RWPE1 (cell line): Measurements from ENCODE around the gene PECR.

Source experiments
- CTCF ChIA-PET: fragments of 350-600 bp; sonication (Branson Sonifier 250); formaldehyde crosslinking; extraction: SDS; loops from one replicate; lab custom pipeline; 2021; lab: Yijun Ruan, JAX
- POLR2A ChIA-PET: fragments of 400-600 bp; formaldehyde crosslinking; extraction: SDS; loops from one replicate; lab custom pipeline; 2020; ENCODE audit warnings: antibody characterized with exemption; ENCODE audit not compliant: low non-redundant PET; lab: Yijun Ruan, JAX
- DNase-seq: peaks from one replicate; pipeline ENCODE4 v3.0.0; 2012; ENCODE audit warnings: low spot score
- H3K27ac ChIP-seq: fragments of 450-650 bp; 2 replicates; pipeline ENCODE4 v1.5.1; 2017
- TF ChIP-seq, protein P1 (sequence below): fragments of 450-650 bp; conservative IDR thresholded peaks from 2 replicates; pipeline ENCODE4 v1.5.1; 2017; ENCODE audit warnings: low read depth, mild to moderate bottlenecking

PECR gene

GRCh38 chr2:216047397-216047796, 34.2 kb downstream of the PECR start:
- CTCF ChIA-PET = interaction anchor here (2.0 kb wide), 1 partner anchor 13 kb away, joined by 7 read pairs; no protein-coding TSS in a partner anchor
- no peak for DNase-seq
- TF ChIP-seq, protein P1, sequence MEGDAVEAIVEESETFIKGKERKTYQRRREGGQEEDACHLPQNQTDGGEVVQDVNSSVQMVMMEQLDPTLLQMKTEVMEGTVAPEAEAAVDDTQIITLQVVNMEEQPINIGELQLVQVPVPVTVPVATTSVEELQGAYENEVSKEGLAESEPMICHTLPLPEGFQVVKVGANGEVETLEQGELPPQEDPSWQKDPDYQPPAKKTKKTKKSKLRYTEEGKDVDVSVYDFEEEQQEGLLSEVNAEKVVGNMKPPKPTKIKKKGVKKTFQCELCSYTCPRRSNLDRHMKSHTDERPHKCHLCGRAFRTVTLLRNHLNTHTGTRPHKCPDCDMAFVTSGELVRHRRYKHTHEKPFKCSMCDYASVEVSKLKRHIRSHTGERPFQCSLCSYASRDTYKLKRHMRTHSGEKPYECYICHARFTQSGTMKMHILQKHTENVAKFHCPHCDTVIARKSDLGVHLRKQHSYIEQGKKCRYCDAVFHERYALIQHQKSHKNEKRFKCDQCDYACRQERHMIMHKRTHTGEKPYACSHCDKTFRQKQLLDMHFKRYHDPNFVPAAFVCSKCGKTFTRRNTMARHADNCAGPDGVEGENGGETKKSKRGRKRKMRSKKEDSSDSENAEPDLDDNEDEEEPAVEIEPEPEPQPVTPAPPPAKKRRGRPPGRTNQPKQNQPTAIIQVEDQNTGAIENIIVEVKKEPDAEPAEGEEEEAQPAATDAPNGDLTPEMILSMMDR = no peak
- H3K27ac ChIP-seq = no peak overlapping the region
- POLR2A ChIA-PET = interaction anchor here (0.6 to 0.7 kb wide), 3 partner anchors 11 to 72 kb away, joined by 3 to 6 read pairs (median 4); no protein-coding TSS in a partner anchor

DNA sequence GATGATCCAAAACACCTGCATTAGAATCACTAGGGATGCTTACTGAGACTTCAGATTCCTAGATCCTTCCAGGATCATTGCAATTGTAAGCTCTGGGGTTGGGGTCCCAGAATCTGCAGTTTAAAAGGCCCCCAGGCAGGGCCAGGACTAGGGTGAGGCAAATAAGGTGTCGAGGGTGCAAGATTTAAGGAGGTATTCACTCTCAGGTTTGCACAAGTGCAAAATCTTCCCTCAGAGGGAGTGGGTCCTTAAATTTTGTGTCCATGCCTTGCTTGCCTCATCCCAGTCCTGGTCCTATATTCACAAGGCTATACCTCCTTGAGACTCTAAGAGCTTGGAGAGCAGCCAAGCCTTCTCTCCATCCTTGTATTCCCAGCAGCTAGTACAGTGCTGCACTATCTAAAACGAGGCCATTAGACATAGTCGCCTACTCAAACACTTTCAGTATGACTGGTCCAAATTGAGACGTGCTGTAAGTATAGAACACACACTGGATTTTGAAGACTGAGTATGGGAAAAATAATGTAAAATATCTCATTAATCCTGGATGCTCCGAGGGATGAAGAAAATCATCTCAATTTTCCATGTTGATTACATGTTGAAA, 36.6 kb downstream of the PECR start:
- no peak for DNase-seq
- POLR2A ChIA-PET = no interaction called here
- TF ChIP-seq, protein P1 = no peak
- CTCF ChIA-PET = interaction anchor here (0.6 to 0.8 kb wide), 2 partner anchors 10 to 12 kb away, joined by 3 to 5 read pairs; no protein-coding TSS in a partner anchor
- H3K27ac ChIP-seq = no peak overlapping the region

- CTCF ChIA-PET = no interaction called here
- POLR2A ChIA-PET = no interaction called here
- DNase-seq = no peak
- no peak overlapping the region for H3K27ac ChIP-seq
- TF ChIP-seq, protein P1 = no peak
Observed at GRCh38 chr2:216043949-216044348, 37.7 kb downstream of the PECR start.

- no peak for DNase-seq
- TF ChIP-seq, protein P1 = no peak
- ChIA-PET POLR2A (no interaction called here), CTCF (interaction anchor here (0.6 kb wide), 1 partner anchor 507 kb away, joined by 4 read pairs; no protein-coding TSS in a partner anchor)
- no peak overlapping the region for H3K27ac ChIP-seq
Observed at GRCh38 chr2:216041438-216041837, 40.2 kb downstream of the PECR start.

DNA sequence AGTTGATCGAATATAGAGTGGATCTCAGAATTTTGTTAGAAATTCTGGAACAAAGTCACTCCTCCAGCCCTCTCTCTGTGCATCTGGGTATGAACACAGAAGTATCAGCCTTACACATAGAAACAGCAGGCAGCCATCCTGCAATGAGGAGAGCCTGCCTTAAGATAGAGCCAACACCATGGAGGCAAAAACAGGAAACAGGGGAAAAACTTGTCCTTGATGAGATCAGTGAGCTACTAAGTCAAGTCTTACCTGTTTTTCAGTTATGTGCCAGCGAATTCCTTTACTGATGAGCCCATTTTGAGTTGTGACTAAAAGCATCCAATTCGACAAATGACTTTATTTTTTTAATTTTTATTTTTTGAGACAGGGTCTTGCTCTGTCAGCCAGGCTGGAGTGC, 41.7 kb downstream of the PECR start:
- TF ChIP-seq, protein P1 = no peak
- ChIA-PET CTCF (no interaction called here), POLR2A (no interaction called here)
- no peak overlapping the region for H3K27ac ChIP-seq
- DNase-seq = no peak

DNA sequence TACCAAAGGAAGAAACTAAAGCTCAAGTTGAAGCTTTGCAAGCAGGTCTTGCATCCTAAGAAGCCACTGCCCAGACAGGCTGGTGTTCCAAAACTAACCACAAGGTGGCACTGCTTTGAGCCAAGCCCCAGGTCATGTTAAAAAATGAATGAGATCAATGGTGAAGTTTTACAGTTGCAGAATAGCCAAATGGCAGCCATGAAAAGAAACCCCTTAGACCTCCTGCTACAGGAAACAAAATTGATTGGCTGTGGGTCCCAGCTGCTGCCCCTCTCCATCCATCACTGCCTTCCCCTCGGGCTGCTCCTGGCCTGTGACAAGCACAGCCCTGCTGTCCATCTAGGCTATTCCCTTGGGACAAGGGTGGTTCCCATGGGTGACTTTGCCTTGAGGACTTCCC, 47.5 kb downstream of the PECR start:
- TF ChIP-seq, protein P1 = peak; percentile 84
- DNase-seq = peak; percentile 70
- CTCF ChIA-PET = interaction anchor here (0.6 to 2.1 kb wide), 10 partner anchors 8 to 86 kb away, joined by 3 to 7 read pairs (median 4); partner anchors contain the start of genes PECR and TMEM169
- no peak overlapping the region for H3K27ac ChIP-seq
- POLR2A ChIA-PET = interaction anchor here (0.5 kb wide), 1 partner anchor 9 kb away, joined by 3 read pairs; no protein-coding TSS in a partner anchor
